Measurements from ENCODE around the gene OPRL1. TPM values are rescaled to one million over a fixed set of nuclear protein-coding genes. Genes with fewer than 3 reads are reported as not detected.

OPRL1 gene
- total RNA-seq, 4 donors from 2014 or later, result 0.34 to 0.91 (median 0.76) TPM; not detected in 1

- no peak for DNase-seq
- Histone ChIP-seq H3K4me3 (no peak overlapping the region), H3K36me3 (no peaks in the 10 kb centered on the region), H3K9me3 (no peaks in the 10 kb centered on the region), H3K4me1 (peaks cover 5 to 13% (median 11%) of the 10 kb centered on the region in 3 donors), H3K27me3 (peaks cover 13 to 69% (median 21%) of the 10 kb centered on the region in 4 donors), H3K27ac (no peak overlapping the region)
- TF ChIP-seq POLR2A (IDR thresholded peaks at IDR 0.05) (no peak), CTCF (IDR thresholded peaks at IDR 0.05) (no peak)
- 50 to 78% methylated on average over 1 to 3 of the region's 4 CpGs for WGBS, 2 donors
- intact Hi-C loops (cut with DNase I), result no loop called here
Measured at GRCh38 chr20:64100566-64100888, 20.6 kb downstream of the OPRL1 start.

DNA sequence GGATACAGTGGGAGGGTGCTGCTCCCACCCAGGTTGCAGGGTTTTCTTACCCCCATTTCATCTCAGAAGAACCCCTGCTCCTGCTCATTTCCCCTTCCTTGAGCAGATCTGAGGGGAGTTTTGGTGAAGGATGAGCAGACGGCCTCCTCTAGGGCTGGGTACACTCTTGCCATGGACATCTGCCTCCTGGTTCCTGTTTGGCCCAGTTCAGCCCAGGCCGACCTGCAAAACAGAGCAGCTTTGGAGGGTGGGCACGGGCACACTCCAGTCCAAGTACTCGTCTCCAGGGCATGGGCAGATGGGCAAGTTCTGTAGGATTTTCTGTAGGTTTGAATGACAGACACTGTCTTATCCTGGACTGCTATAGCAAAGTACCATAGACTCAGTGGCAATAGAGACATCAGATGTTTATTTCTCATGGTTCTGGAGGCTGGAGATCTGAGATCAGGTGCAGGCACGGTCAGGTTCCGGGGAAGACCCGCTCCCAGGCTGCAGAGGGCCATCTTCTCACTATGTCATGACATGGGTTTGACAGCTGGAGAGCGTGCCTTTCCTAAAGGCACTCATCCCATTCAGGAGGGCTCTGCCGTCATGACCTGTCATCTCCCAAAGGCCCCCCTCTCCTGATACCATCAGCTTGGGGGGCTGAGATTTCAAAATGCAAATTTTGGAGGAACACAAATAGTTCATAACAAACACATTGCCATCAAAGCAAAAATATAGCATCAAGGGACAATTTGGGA lies 21.2 kb downstream of the OPRL1 start:
- WGBS, 2 donors, result 64 to 74% methylated on average over 6 to 9 of the region's 9 CpGs
- Histone ChIP-seq H3K4me3 (no peak overlapping the region), H3K27me3 (peaks cover 13 to 66% (median 21%) of the 10 kb centered on the region in 4 donors), H3K9me3 (no peaks in the 10 kb centered on the region), H3K27ac (no peak overlapping the region), H3K36me3 (no peaks in the 10 kb centered on the region), H3K4me1 (peaks cover 5 to 13% (median 11%) of the 10 kb centered on the region in 3 donors)
- DNase-seq, result no peak
- TF ChIP-seq POLR2A (IDR thresholded peaks at IDR 0.05), result no peak
- TF ChIP-seq CTCF (IDR thresholded peaks at IDR 0.05), result no peak
- intact Hi-C loops (cut with DNase I), result no loop called here

DNA sequence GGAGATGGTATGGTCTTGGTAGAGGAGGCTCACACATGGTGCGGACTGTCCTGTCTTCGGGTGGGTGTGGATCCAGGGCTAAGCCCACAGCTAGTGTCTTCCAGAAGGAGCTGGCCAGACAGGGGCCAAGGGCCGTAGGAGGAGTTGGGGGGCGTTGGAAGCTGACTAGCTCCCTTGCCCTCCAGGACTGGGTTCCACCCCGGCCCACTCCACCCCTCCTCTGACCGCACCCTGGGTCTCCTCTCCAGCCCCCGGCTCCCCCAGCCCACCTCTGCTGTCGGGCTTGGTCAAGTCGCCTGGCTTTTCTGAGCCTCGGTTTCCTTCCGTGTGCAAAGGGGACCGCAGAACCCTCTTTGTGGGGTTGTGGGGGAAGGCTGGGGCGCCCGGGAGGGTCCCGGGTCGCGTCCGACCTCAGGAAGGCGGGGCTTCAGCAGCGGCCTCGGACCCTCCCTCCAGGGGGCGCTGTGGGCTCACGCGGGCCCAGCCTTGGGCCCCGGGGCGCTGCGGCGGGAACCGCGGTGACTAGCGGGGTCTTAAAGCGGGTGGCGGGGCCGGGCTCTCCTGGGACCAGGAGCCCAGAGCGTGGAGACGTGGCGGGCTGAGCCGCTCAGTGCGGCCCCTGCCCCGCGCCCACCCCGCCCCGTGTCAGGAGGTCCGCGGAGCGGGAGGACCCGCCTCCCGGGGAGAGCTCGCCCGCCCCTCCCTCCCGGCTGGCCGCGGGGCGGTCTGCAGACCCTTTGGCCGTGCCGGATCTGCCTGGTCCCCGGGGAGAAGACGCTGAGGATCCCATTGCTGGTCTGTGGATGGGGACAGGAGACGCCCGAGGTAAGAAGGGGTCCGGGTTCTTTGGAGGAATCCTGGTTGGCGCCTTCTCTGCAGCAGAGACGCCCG lies 22.1 kb downstream of the OPRL1 start:
- TF ChIP-seq POLR2A (IDR thresholded peaks at IDR 0.05) (no peak), CTCF (IDR thresholded peaks at IDR 0.05) (peak; percentile 27 to 83 (median 54))
- H3K4me3 ChIP-seq, result peak overlapping the region in 3 of 4 donors; percentile 15 to 60 (median 43)
- peaks cover 5 to 13% (median 11%) of the 10 kb centered on the region in 3 donors for H3K4me1 ChIP-seq
- intact Hi-C loops (cut with DNase I), result no loop called here
- no peaks in the 10 kb centered on the region for H3K9me3 ChIP-seq
- H3K36me3 ChIP-seq, result no peaks in the 10 kb centered on the region
- peaks cover 13 to 65% (median 21%) of the 10 kb centered on the region in 4 donors for H3K27me3 ChIP-seq
- WGBS, 2 donors, result 15 to 40% methylated on average over 1 to 13 of the region's 64 CpGs
- H3K27ac ChIP-seq, result no peak overlapping the region
- DNase-seq, result no peak

- H3K27me3 ChIP-seq, result peaks cover 13 to 73% (median 21%) of the 10 kb centered on the region in 4 donors
- DNase-seq, result no peak
- peak overlapping the region in 3 of 4 donors; percentile 15 to 60 (median 43) for H3K4me3 ChIP-seq
Measured at GRCh38 chr20:64102647-64103354, 22.9 kb downstream of the OPRL1 start.

More at GRCh38 chr20:64102647-64103354, 22.9 kb downstream of the OPRL1 start:
- Histone ChIP-seq H3K4me1 (peaks cover 5 to 13% (median 11%) of the 10 kb centered on the region in 3 donors), H3K9me3 (no peaks in the 10 kb centered on the region), H3K36me3 (no peaks in the 10 kb centered on the region), H3K27ac (no peak overlapping the region)
- TF ChIP-seq CTCF (IDR thresholded peaks at IDR 0.05) (no peak), POLR2A (IDR thresholded peaks at IDR 0.05) (no peak)
- WGBS, 2 donors, result 60 to 64% methylated on average over 6 to 8 of the region's 30 CpGs
- intact Hi-C loops (cut with DNase I), result no loop called here

All from esophagus squamous epithelium (tissue), 5 donors.